GM12875 (cell line): Measurements from ENCODE around the gene CNTN4.
"Not testable (repeated sequence)": the region's sequence is repeated elsewhere in the genome, so short reads cannot be mapped to it uniquely, and the experiment has no call there.

Source experiments
- H3K4me3 ChIP-seq: one replicate; pipeline ENCODE4 v1.5.1; 2011; ENCODE audit warnings: low read depth, low read length, control low read depth
- TF ChIP-seq, protein P1 (sequence below): IDR thresholded peaks from 2 replicates; pipeline ENCODE4 v1.5.1; 2011; ENCODE audit warnings: low read depth, mild to moderate bottlenecking, control low read depth, inconsistent platforms, low read length, moderate library complexity, borderline replicate concordance; ENCODE audit not compliant: insufficient read depth

Gene CNTN4

DNA sequence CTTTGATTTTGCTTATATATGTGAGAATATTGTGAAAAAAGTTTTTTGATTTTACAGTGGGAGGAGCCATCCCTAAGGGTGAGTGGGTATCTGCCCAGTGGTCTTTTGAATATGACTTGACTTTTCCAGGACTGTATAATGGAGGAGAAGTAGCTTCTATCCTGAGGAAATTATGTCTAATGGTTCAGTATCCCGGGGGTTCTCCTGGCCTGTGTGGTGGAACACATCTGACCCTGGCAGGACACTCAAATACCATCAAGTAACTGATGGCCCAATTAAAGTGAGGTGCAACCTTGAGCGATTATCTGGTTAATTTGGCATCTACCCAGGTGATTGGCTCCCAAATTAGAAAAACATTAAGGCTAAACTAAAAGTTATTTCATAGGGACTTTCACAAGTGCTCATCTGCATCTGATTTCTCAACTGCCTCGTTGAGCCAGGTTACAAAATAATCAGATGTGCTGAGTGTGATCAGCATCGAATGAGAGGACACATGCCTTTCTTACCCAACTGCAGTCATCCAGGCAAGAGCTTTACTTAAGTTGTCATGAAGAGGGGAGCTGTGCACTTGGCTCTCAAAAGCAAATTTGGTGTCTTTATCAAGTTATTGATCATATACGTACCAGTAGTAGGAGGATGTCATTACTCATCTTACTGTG, 810.2 kb downstream of the CNTN4 start:
- no peak overlapping the region for H3K4me3 ChIP-seq
- TF ChIP-seq, protein P1, sequence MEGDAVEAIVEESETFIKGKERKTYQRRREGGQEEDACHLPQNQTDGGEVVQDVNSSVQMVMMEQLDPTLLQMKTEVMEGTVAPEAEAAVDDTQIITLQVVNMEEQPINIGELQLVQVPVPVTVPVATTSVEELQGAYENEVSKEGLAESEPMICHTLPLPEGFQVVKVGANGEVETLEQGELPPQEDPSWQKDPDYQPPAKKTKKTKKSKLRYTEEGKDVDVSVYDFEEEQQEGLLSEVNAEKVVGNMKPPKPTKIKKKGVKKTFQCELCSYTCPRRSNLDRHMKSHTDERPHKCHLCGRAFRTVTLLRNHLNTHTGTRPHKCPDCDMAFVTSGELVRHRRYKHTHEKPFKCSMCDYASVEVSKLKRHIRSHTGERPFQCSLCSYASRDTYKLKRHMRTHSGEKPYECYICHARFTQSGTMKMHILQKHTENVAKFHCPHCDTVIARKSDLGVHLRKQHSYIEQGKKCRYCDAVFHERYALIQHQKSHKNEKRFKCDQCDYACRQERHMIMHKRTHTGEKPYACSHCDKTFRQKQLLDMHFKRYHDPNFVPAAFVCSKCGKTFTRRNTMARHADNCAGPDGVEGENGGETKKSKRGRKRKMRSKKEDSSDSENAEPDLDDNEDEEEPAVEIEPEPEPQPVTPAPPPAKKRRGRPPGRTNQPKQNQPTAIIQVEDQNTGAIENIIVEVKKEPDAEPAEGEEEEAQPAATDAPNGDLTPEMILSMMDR = no peak

DNA sequence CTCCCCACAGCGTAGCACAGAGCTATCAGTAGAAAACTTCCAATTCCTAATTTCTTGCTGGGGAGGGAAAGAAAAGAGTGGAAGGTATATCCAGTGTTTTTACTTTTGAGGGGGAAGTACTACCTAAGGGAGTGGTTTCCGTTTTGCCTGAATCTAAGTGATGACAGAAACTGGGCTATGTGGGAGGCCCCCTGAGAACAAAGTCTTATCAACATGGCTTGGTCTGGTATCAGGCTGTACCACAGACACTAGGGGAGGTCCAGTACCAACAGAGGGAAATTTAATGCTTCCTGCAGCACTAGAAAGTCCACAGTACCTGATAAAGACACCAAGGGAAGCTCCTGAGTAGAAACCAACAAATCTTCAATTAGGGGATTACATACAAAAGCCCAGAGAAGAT, 812.3 kb downstream of the CNTN4 start:
- no peak overlapping the region for H3K4me3 ChIP-seq
- TF ChIP-seq, protein P1 = no peak

DNA sequence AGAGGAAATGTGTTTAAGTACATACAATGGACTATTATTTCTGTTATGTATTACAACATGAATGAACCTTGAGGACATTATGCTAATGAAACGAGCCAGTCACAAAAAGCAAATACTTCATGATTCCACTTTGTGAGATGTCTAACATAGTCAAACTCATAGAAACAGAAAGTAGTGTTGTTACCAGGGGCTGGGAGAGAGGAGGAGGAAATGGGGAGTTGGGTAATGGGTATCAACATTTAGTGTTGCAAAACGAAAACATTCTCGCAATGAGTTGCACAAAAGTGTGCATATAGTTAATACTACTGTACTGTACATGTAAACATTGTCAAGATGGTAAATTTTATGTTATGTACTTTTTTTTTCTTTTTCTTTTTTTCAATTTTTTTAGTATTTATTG, 817.2 kb downstream of the CNTN4 start:
- TF ChIP-seq, protein P1 = no peak
- H3K4me3 ChIP-seq = no peak overlapping the region

DNA sequence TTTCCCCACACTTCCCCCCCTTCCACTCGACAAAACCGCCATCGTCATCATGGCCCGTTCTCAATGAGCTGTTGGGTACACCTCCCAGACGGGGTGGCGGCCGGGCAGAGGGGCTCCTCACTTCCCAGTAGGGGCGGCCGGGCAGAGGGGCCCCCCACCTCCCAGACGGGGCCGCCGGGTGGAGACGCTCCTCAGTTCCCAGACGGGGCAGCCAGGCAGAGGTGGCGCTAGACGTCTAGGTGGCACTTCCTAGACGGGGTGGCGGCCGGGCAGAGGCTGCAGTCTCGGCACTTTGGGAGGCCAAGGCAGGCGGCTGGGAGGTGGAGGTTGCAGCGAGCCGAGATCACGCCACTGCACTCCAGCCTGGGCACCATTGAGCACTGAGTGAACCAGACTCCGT, 818.0 kb downstream of the CNTN4 start:
- not testable (repeated sequence) for H3K4me3 ChIP-seq

DNA sequence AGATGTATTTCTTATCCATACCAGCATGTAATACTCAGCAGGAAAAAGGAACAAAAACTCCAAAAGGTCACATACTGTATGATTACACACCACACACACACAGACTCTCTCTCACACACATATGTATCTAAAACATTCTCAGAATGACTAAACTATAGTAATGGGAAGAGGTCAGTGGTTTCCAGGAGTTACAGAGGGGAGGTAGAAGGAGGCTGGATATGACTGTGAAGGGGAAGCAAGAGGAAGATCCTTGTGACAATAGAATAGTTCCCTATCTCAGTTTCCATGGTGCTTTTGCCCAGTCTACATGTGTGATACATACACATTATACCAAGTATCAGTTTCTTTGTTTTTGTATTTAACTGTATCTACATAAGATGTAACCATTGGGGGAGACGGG, 821.4 kb downstream of the CNTN4 start:
- TF ChIP-seq, protein P1 = no peak

DNA sequence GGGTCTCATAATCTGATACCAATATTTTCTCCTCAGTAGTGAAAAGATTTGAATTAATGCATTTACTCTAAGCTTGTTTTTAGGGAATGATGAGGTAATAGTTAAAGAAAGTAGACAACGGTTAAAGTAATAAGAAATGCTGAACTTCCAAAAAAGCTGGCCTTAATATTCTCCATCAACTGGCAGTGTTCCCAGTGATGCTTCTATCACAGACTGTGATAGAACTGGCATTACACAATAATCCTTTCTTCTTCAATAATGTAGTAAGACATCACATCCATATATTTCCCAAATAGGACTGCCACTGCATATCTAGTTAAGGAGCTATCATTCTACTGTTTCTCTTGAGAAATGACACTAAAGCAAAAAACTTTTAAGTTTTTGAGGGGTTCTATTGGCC, 822.8 kb downstream of the CNTN4 start:
- H3K4me3 ChIP-seq = no peak overlapping the region
- TF ChIP-seq, protein P1 = no peak

More for the DNA sequence above, 821.4 kb downstream of the CNTN4 start:
- H3K4me3 ChIP-seq = no peak overlapping the region

DNA sequence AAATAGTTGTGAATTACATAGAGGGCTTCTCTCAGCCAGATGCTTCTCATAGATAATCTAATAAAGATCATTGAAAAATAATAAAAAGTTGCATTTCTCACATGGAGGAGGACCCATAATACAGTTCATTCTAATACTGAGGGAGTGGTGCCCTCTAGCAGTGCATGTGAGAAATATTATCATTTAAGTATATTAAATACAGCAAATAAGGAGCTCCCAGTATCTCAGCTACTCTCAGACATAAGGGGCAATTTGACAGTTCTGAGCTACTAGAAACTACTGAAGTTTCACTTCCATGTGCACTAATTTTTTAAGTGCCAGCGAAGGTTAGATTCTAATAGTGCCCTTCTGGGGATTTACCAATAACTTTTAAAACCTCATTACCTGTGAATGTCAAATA, 823.2 kb downstream of the CNTN4 start:
- TF ChIP-seq, protein P1 = 0 out of 2 replicates have a peak, but pooled peaks have one; percentile 13

DNA sequence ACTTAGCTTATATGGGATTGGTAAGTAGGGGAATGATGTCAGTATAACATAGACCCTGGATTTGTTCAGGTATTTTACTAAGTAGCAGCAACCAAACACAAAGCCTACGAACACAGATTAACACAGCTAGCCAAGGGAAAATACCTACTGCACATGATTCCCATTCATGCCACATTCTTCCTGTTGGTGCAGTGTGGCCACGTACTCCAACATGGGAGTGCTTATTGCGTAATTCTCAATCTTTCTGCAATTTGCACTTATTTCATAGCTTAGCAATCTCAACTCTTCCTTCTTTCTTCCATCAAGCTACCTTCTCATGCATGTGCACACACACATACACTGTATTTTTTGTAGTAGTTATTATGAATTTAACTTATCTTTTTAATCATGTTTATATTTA, 824.7 kb downstream of the CNTN4 start:
- TF ChIP-seq, protein P1 = no peak
- no peak overlapping the region for H3K4me3 ChIP-seq

More for the DNA sequence above, 823.2 kb downstream of the CNTN4 start:
- H3K4me3 ChIP-seq = no peak overlapping the region
